Activated CD8-positive, alpha-beta memory T cell treated with anti-CD3 and anti-CD28 coated beads for 24 hours (primary cell): ENCODE data around the gene MRPS22.

ENCODE experiments used
- DNase-seq: peaks from one replicate; pipeline ENCODE4 v3.0.0-alpha.2; 2020

MRPS22 gene

GRCh38 chr3:139343895-139344856, at the start of gene MRPS22:
TSS of gene MRPS22 (plus strand) at chr3:139344020. CDS start at chr3:139344027, 7 bp downstream.
- peak; percentile 88 for DNase-seq

GRCh38 chr3:139295040-139295439, 48.8 kb upstream of the MRPS22 start:
- DNase-seq: no peak

GRCh38 chr3:139296141-139296718, 47.6 kb upstream of the MRPS22 start:
- no peak for DNase-seq

DNA sequence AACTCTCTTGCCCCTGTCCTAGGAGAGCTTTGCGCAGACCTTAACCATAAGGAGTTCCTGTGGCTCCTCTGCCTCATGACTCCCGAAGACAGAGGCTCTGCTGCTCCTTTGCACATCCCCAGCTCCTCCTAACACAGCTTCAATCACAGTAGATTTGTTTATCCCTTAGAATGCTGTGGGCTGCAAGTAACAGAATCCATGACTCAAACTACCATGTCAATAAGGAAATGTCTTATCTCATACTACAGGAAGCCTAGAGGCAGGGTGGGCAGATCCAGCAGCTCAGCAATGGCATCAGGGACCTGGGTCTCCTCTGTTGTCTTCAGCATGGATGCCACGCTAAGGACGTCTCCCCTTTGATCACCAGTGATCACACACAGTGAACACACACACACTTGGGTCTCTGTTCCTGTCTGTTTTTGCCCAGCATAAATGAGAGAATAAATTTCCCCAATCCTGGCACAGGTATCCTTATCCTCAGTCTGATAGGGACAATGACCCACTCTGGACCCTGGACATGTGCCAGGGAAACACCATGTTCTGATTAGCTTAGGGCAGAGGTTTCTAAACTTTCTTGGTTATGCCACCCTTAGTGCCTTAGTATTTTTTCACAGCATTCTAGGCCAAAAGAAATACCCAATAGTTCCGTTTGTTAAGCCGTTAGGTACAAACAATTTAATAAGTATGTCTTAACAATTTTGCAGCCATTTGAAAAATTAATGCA, 46.1 kb upstream of the MRPS22 start:
- no peak for DNase-seq

DNA sequence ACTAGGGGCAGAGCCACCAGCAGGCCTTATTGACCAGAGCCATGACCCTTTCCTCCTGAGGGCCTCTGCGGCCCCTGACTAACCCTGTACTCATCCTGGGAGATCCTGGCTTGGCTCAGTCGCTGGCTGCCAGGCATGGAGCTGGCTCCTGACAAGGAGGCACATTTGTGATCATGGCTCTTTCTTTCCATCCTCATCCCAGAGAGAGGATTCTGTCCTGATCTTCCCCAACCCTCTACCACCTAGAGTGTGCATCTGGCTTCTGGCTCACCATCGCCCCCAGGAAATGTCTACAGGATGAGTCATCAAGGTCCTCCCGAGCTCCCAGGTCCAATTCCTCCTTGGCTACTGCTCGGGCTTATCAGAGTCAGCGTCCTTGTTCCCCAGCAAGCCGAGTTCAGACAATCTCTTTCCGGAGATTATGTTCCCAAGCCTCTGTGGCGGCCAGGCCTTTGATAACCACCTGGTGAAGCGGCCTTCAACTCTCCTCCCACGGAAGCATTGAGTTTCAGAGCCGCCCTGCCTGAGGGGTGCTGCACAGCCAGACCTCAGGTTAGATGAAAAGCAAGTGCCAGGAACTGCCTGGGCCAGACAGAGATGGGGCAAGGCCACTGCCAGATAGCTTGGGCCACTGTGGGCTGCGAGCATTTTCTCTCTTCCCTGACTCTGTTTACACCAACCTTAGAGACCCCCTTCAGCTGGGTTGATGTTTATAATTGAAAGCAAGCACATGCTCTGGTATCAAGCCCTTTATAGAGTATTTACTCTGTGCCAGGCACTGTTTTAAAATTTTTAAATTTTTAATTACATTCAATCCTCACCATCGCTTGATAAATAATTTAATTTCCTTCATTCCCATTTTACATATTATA, 44.3 kb upstream of the MRPS22 start:
- no peak for DNase-seq

GRCh38 chr3:139300416-139300815, 43.4 kb upstream of the MRPS22 start:
- DNase-seq: no peak

GRCh38 chr3:139301183-139301582, 42.6 kb upstream of the MRPS22 start:
- DNase-seq: no peak

DNA sequence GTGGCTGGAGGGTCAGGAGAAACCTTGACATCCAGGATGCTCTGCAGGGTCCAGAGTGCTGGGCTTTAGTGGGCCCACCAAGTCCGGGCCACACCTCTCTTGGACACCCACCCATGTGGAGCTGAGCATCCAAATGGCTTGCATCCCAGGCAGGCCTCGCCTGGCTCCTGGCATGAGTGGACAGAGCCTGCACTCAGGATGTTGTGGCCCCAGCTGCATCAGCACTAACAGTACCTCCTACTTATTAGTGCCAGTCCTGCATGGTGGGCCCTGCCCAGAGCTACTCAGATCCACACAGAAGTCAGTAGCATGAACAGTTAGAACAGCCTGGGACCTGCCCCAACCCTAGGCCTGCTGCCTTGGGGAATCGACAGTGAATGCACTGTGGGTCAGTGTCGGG, 42.2 kb upstream of the MRPS22 start:
- no peak for DNase-seq

DNA sequence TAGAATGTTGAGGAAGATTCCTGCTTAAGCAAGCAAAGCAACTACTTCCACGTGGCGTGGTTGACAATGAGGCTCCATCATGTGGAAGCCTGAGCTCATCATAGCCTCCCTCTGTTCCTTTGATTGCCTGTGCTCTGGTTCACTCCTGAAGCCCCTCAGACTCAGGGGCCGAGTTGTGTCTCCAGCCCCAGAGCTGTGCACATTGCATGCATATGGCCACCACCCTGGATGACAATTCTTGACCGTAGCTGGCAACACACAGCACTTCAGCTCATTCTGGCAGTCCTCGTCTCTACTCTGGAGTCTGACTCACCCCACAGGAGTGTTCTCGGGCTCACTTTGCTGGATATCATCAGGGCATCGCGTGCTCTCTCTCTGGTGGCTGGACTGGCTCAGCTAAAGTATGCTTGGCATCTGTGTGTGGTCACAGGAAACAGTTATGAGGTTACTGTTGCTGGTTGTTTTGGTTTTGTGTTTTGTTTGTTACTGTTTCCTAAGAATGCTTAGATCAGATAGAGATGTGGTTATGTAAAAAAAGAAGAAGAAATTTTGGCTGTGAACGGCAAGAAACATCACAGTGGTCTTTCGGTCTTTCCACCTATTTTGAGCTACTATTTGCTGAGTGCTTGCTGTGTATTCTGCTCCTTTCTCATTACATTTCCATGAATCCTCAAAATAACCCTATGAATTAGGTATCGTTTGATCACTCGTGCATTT, 41.6 kb upstream of the MRPS22 start:
- no peak for DNase-seq

DNA sequence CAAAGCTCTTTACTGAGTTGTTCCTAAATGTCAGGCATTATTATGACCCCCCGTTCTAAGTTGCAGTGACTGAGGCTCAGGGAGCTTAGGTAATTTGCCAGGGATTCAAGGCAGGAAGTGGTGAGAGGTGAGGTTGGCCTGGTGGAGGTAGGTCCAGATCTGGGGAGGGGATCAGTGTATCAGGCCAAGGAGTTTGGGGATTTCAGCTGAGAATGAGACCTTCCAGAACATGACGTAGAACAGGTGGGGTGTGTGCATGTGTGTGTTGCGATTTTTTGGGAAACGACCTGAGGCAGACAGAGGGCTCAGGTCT, 41.1 kb upstream of the MRPS22 start:
- no peak for DNase-seq

- DNase-seq: no peak
Measured at GRCh38 chr3:139303216-139303615, 40.6 kb upstream of the MRPS22 start.

DNA sequence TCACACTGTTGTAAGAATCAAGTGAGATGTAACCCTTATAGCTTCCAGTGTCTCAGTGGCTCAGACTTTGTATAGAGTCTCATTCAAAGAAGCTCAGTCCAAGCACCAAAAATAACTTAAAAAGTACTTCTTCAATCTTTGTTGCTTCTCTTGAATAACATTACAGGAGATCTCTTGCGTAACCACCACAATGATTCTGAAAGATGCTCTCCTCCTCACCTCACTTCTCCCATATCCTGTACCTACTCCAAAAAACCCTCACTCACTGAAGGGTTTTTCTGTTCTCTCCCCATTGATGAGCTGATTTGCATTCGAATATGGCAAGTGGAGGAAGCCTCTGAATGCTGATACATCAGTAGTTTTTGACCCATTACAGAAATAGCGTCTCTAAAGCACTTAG, 39.4 kb upstream of the MRPS22 start:
- DNase-seq: no peak

GRCh38 chr3:139306078-139306477, 37.7 kb upstream of the MRPS22 start:
- DNase-seq: no peak

DNA sequence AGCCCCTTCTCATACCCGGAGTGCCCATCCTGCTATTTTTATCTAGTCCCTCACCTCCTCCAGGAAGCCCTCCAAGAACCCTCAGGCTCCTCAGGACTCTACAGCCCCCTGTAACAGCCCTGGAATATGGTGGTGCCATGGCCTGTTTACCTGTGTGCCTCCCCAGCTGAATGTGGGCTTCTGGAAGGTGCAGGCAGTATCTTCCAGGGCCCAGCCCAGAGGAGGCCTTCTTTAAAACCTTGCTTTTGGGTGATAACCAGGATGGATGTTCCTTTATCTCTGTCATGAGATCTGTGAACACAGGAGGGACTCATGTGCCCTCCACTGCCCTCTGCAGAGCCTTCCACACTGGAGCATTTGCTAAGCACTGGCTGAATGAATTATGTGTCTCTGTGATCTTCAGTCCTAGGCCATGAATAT, 36.7 kb upstream of the MRPS22 start:
- no peak for DNase-seq

GRCh38 chr3:139307601-139308555, 35.9 kb upstream of the MRPS22 start:
- DNase-seq: no peak

- no peak for DNase-seq
Measured at GRCh38 chr3:139308560-139308959, 35.3 kb upstream of the MRPS22 start.

DNA sequence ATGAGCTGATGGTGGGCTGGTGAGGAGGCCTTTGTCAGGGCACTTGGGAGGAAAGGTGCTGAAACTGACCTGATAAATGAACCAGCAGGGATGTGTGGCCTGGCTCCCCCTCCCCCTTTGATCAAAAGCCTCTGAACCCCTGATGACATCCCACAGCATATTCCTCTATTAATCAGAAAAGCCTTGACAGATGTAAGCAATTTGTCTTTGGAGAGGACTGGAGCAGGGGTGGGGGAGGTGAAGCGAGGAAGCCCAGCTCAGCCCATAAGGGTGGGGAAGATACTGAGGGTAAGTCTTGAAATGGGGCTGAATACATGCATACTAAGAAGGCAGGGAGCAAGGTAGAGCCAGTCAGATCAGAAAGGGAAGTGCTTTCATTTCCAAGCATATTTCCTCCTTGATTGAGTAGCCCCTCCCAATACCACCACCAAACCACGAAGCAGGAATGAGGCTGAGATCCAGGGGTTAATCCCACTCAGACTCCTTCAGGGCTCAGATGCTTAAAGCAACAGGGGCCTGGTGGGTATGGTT, 34.7 kb upstream of the MRPS22 start:
- no peak for DNase-seq

DNA sequence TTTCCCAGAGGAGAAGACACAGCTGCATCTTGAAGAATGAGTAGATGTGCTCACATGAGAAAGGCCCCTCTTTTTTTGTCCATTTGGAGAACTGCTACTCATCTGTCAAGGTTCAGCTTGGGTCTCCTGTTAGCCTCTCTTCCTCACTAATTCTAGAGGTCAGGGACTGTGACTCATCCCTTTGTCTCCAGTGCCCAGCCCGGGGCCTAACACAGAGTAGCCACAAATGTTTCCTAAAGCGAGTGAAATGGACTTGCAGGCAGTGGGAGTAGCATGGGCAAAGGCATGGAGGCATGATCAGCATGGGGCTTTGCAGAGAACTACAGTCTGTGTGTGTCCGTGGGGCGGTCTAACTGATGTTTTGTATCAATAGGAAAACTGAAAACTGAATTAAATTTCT, 33.9 kb upstream of the MRPS22 start:
- no peak for DNase-seq

GRCh38 chr3:139310474-139310933, 33.3 kb upstream of the MRPS22 start:
- no peak for DNase-seq

DNA sequence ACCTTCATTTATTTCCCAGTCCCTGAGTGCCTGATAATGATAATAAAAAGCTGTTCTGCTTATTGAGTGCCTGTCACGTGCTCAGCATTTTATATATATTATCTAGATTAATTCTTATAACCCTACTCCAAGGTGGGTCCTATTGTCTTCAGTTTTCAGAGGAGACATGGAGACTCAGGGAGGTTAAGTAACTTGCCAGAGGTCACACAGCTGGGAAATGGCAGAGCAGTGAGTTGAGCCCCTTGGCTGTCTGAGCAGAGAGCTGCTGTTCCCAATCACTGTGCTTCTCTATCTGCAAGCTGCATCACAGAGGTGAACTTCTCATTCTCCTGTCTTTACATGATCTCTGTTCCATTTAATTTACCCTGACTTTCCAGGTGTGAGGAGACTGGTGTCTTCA, 32.3 kb upstream of the MRPS22 start:
- DNase-seq: no peak

GRCh38 chr3:139312416-139312815, 31.4 kb upstream of the MRPS22 start:
- no peak for DNase-seq
